ENCODE results near the gene PARD3B. TPM values are rescaled to one million over a fixed set of nuclear protein-coding genes. Genes with fewer than 3 reads are reported as not detected.

The PARD3B gene
- total and polyA plus RNA-seq, 2 of the 4 experiments (the other 2 are of a cell fraction) = 3.3 to 15.6 TPM

DNA sequence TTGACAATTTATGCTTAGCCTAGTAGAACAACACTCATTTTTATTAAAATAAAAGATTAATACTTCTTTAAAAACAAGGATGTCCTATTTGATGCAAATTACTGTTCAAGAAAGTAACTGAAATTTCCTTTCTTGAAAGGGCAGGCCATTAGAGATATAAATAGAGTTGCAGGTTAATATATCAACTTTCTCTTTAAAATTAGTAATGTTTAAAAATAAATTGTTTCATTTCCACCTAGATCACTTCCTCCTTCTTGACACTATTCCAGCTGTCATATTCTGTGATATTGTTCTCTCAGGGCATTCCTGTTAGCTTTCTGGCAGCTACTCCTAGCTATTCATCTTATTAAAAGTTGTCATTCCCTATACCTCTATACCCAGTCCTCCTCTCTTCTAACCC lies 779.1 kb downstream of the PARD3B start:
- no peak overlapping the region for H2BK120ac ChIP-seq (ENCODE audit: low read depth, low read length)
- H3K23ac ChIP-seq (ENCODE audit: low read depth, low read length) = no peak overlapping the region
- H2BK20ac ChIP-seq (ENCODE audit: low read depth, low read length) = no peak overlapping the region
- 0 out of 4 replicates have a peak, but pooled peaks cover 0 to 3% of the 10 kb centered on the region in 2 experiments for H3K79me1 ChIP-seq (ENCODE audit: low read depth in 1 of 2, low read length in 2 of 2)
- H3K14ac ChIP-seq (replicated peaks; ENCODE audit: low read depth, low read length) = no peak overlapping the region
- no peak overlapping the region for H2AFZ ChIP-seq (replicated peaks; ENCODE audit: low read length, poor library complexity)
- no TSS peak for BruUV-seq (replicated peaks)
- in situ Hi-C loops (cut with MboI; ENCODE audit: low sequenced_read_pairs) = loop anchor here (10.0 kb wide), 1 partner anchor 350 kb away; no protein-coding TSS in a partner anchor
- no peak overlapping the region for H3K18ac ChIP-seq (ENCODE audit: low read depth, low read length)
- DNase-seq = no peak
- POLR2A ChIA-PET (ENCODE audit: unreplicated experiment) = no interaction called here
- intact Hi-C loops (cut with micrococcal nuclease) = loop anchor here (10.0 kb wide), 1 partner anchor 350 kb away; no protein-coding TSS in a partner anchor
- CTCF ChIA-PET = interaction anchor here (0.6 to 1.1 kb wide), 4 partner anchors 42 to 755 kb away, joined by 3 to 5 read pairs (median 3); no protein-coding TSS in a partner anchor
- no peak overlapping the region for H4K5ac ChIP-seq (ENCODE audit: low read depth, low read length)
- no peak overlapping the region for H3K4me2 ChIP-seq (ENCODE audit: low read depth, low read length)
- no peak for ATAC-seq (ENCODE audit: low read depth)
- no peak overlapping the region for H2AK9ac ChIP-seq (replicated peaks; ENCODE audit: low read depth, low read length, poor library complexity)
- TF ChIP-seq MXI1 (IDR thresholded peaks at IDR 0.05; ENCODE audit: borderline replicate concordance, low read depth, low read length) (no peak), POLR2A (IDR thresholded peaks at IDR 0.05; ENCODE audit: low read depth, low read length) (no peak), NFE2L2 (IDR thresholded peaks at IDR 0.05; ENCODE audit: low read depth, low read length) (no peak), MAZ (IDR thresholded peaks at IDR 0.05; ENCODE audit: borderline replicate concordance, low read depth, low read length) (no peak), FOS (IDR thresholded peaks at IDR 0.05; ENCODE audit: low read depth, low read length) (no peak), RCOR1 (IDR thresholded peaks at IDR 0.05; ENCODE audit: insufficient replicate concordance, low read length) (no peak), CHD1 (IDR thresholded peaks at IDR 0.05; ENCODE audit: low read depth, low read length) (no peak), CEBPB (IDR thresholded peaks at IDR 0.05; ENCODE audit: low read depth, low read length) (no peak), BHLHE40 (IDR thresholded peaks at IDR 0.05; ENCODE audit: low read depth, low read length) (no peak), MAFK (IDR thresholded peaks at IDR 0.05; ENCODE audit: low read depth, low read length) (no peak), SMC3 (IDR thresholded peaks at IDR 0.05; ENCODE audit: low read depth, low read length) (no peak), RFX5 (IDR thresholded peaks at IDR 0.05; ENCODE audit: low read depth, low read length) (no peak), RAD21 (IDR thresholded peaks at IDR 0.05; ENCODE audit: low read length) (no peak), ELK1 (IDR thresholded peaks at IDR 0.05; ENCODE audit: borderline replicate concordance, low read depth, low read length) (no peak)
- TF ChIP-seq, protein P1, sequence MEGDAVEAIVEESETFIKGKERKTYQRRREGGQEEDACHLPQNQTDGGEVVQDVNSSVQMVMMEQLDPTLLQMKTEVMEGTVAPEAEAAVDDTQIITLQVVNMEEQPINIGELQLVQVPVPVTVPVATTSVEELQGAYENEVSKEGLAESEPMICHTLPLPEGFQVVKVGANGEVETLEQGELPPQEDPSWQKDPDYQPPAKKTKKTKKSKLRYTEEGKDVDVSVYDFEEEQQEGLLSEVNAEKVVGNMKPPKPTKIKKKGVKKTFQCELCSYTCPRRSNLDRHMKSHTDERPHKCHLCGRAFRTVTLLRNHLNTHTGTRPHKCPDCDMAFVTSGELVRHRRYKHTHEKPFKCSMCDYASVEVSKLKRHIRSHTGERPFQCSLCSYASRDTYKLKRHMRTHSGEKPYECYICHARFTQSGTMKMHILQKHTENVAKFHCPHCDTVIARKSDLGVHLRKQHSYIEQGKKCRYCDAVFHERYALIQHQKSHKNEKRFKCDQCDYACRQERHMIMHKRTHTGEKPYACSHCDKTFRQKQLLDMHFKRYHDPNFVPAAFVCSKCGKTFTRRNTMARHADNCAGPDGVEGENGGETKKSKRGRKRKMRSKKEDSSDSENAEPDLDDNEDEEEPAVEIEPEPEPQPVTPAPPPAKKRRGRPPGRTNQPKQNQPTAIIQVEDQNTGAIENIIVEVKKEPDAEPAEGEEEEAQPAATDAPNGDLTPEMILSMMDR (conservative IDR thresholded peaks at IDR 0.05; ENCODE audit: low read depth, low read length) = no peak
- TF ChIP-seq, protein P2, sequence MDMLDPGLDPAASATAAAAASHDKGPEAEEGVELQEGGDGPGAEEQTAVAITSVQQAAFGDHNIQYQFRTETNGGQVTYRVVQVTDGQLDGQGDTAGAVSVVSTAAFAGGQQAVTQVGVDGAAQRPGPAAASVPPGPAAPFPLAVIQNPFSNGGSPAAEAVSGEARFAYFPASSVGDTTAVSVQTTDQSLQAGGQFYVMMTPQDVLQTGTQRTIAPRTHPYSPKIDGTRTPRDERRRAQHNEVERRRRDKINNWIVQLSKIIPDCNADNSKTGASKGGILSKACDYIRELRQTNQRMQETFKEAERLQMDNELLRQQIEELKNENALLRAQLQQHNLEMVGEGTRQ (IDR thresholded peaks at IDR 0.05; ENCODE audit: low read depth, low read length) = no peak
- no peak overlapping the region for H2BK15ac ChIP-seq (ENCODE audit: low read depth, low read length)
- no peaks in the 10 kb centered on the region for H3K9me1 ChIP-seq (ENCODE audit: insufficient read depth, low read length)
- H3K36me3 ChIP-seq (ENCODE audit: control insufficient read depth, insufficient read depth, low read length) = no peaks in the 10 kb centered on the region
- H2AK5ac ChIP-seq (ENCODE audit: low read depth, low read length) = no peak overlapping the region
- H3K4ac ChIP-seq (ENCODE audit: low read depth, low read length) = no peak overlapping the region
- H3K4me3 ChIP-seq (ENCODE audit: insufficient read depth, low read depth, low read length) = no peak overlapping the region
- no peak overlapping the region for H4K8ac ChIP-seq (ENCODE audit: low read depth in 2 of 2, low read length in 2 of 2)
- no peak overlapping the region for H2BK5ac ChIP-seq (ENCODE audit: low read depth, low read length, poor library complexity, severe bottlenecking)
- H3K4me1 ChIP-seq (ENCODE audit: control insufficient read depth, insufficient read depth, low read length) = no peaks in the 10 kb centered on the region
- no peaks in the 10 kb centered on the region for H3K9me3 ChIP-seq (ENCODE audit: control insufficient read depth, insufficient read depth, low read length)
- H3K27ac ChIP-seq (ENCODE audit: insufficient read depth, low read length) = no peak overlapping the region
- no peak overlapping the region for H4K91ac ChIP-seq (ENCODE audit: insufficient read depth, low read depth, low read length)
- no peaks in the 10 kb centered on the region for H3K27me3 ChIP-seq (ENCODE audit: control insufficient read depth, insufficient read depth, low read length)
- H4K20me1 ChIP-seq (ENCODE audit: insufficient read depth, low read length) = no peaks in the 10 kb centered on the region
- no peak overlapping the region for H3K56ac ChIP-seq (ENCODE audit: extremely low read depth, insufficient read depth, low read length)
- H3K9ac ChIP-seq (ENCODE audit: low read depth, low read length) = no peak overlapping the region
- dilution Hi-C loops (cut with HindIII; ENCODE audit: low sequenced_read_pairs, unreplicated experiment) = no loop called here
